ENCODE data around the gene LPP.

GRCh38 chr3:188580659-188581058, 426.7 kb downstream of the LPP start:
- TF ChIP-seq BHLHE40 (IDR thresholded peaks at IDR 0.05; ENCODE audit: borderline replicate concordance) (no peak), SP1 (IDR thresholded peaks at IDR 0.05) (no peak), TARDBP (IDR thresholded peaks at IDR 0.05) (no peak), SUZ12 (IDR thresholded peaks at IDR 0.05) (no peak), PKNOX1 (IDR thresholded peaks at IDR 0.05) (no peak), ZNF384 (IDR thresholded peaks at IDR 0.05) (no peak), ELF4 (IDR thresholded peaks at IDR 0.05) (no peak), ARNT (IDR thresholded peaks at IDR 0.05) (no peak), NFRKB (IDR thresholded peaks at IDR 0.05) (no peak)
